Measurements from ENCODE around the gene SGSM1.
"Not testable (repeated sequence)": the region's sequence is repeated elsewhere in the genome, so short reads cannot be mapped to it uniquely, and the experiment has no call there.

The SGSM1 gene

GRCh38 chr22:24894998-24895397 lies 89.0 kb downstream of the SGSM1 start:
- peak; percentile 57 for DNase-seq (ENCODE audit: low read depth)

GRCh38 chr22:24901448-24901847 lies 95.4 kb downstream of the SGSM1 start:
- no peak for DNase-seq (ENCODE audit: low read depth)

- no peak for DNase-seq (ENCODE audit: low read depth)
Measured at GRCh38 chr22:24905909-24906308, 99.9 kb downstream of the SGSM1 start.

GRCh38 chr22:24907101-24907500 lies 101.1 kb downstream of the SGSM1 start:
- not testable (repeated sequence) for DNase-seq (ENCODE audit: low read depth)

- DNase-seq (ENCODE audit: low read depth) = no peak
Measured at GRCh38 chr22:24920029-24920428, 114.0 kb downstream of the SGSM1 start.

GRCh38 chr22:24925586-24926427 lies 119.8 kb downstream of the SGSM1 start:
- no peak for DNase-seq (ENCODE audit: low read depth)

GRCh38 chr22:24926428-24926725 lies 120.4 kb downstream of the SGSM1 start:
- DNase-seq (ENCODE audit: low read depth) = no peak

- peak; percentile 25 for DNase-seq (ENCODE audit: low read depth)
Measured at GRCh38 chr22:24926849-24927579, 121.0 kb downstream of the SGSM1 start.

GRCh38 chr22:24928322-24928721 lies 122.3 kb downstream of the SGSM1 start:
- no peak for DNase-seq (ENCODE audit: low read depth)

- no peak for DNase-seq (ENCODE audit: low read depth)
Measured at GRCh38 chr22:24930678-24931077, 124.7 kb downstream of the SGSM1 start.

- DNase-seq (ENCODE audit: low read depth) = no peak
Measured at GRCh38 chr22:24935771-24936483, 129.9 kb downstream of the SGSM1 start.

GRCh38 chr22:24937114-24937513 lies 131.1 kb downstream of the SGSM1 start:
- DNase-seq (ENCODE audit: low read depth) = no peak

- DNase-seq (ENCODE audit: low read depth) = no peak
Measured at GRCh38 chr22:24938741-24939341, 132.8 kb downstream of the SGSM1 start.

- no peak for DNase-seq (ENCODE audit: low read depth)
Measured at GRCh38 chr22:24942301-24942700, 136.3 kb downstream of the SGSM1 start.

- DNase-seq (ENCODE audit: low read depth) = no peak
Measured at GRCh38 chr22:24944217-24944937, 138.4 kb downstream of the SGSM1 start.

- DNase-seq (ENCODE audit: low read depth) = no peak
Measured at GRCh38 chr22:24945430-24945829, 139.4 kb downstream of the SGSM1 start.

- no peak for DNase-seq (ENCODE audit: low read depth)
Measured at GRCh38 chr22:24947383-24947782, 141.4 kb downstream of the SGSM1 start.

- no peak for DNase-seq (ENCODE audit: low read depth)
Measured at GRCh38 chr22:24947881-24948280, 141.9 kb downstream of the SGSM1 start.

GRCh38 chr22:24948356-24949202 lies 142.6 kb downstream of the SGSM1 start:
- no peak for DNase-seq (ENCODE audit: low read depth)

GRCh38 chr22:24950272-24950902 lies 144.4 kb downstream of the SGSM1 start:
- DNase-seq (ENCODE audit: low read depth) = no peak
